ENCODE measurements around the gene TRIM50.

- no peak for TF ChIP-seq CTCF (conservative IDR thresholded peaks at IDR 0.05 in 1 of 2, IDR thresholded peaks at IDR 0.05 in 1 of 2; ENCODE audit: low read depth in 1 of 2, low read length in 2 of 2)
- TF ChIP-seq EZH2 (IDR thresholded peaks at IDR 0.05; ENCODE audit: low read length, missing control alignments) = no peak
These were observed 26.9 kb upstream of the TRIM50 start for GRCh38 chr7:73354821-73355220.
